Measurements from ENCODE around the gene EEPD1.

Gene EEPD1

DNA sequence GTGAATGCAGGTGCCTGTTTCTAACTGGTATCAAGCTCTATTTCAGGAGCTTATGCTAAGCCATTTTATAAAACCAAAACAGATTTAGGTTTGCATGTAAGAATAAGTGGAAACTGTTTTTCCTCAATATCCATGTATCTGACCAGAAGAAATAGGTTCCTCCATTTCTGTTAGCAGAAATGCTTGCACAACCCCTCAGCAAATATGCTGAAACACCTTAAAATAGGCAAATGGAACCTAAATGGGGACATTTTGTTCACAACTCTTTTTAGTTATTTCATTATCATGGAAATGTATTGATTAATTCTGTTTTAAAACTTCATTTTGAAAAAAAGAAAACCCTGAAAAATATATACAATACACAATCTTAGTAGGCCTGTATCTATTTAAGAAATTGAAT, 8.9 kb upstream of the EEPD1 start:
- no peaks in the 10 kb centered on the region for H3K4me1 ChIP-seq (ENCODE audit: control insufficient read depth, insufficient read depth, low read length)
- TF ChIP-seq ZNF433 (tag by site-specific recombination; IDR thresholded peaks at IDR 0.05; ENCODE audit: low read depth) (no peak), ZNF560 (tag by site-specific recombination; IDR thresholded peaks at IDR 0.05; ENCODE audit: borderline replicate concordance) (no peak), ZNF19 (tag by site-specific recombination; IDR thresholded peaks at IDR 0.05; ENCODE audit: low read depth) (no peak), ZNF132 (tag by site-specific recombination; IDR thresholded peaks at IDR 0.05; ENCODE audit: borderline replicate concordance) (no peak)
- TF ChIP-seq, protein P1, sequence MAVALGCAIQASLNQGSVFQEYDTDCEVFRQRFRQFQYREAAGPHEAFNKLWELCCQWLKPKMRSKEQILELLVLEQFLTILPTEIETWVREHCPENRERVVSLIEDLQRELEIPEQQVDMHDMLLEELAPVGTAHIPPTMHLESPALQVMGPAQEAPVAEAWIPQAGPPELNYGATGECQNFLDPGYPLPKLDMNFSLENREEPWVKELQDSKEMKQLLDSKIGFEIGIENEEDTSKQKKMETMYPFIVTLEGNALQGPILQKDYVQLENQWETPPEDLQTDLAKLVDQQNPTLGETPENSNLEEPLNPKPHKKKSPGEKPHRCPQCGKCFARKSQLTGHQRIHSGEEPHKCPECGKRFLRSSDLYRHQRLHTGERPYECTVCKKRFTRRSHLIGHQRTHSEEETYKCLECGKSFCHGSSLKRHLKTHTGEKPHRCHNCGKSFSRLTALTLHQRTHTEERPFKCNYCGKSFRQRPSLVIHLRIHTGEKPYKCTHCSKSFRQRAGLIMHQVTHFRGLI (tag by site-specific recombination; IDR thresholded peaks at IDR 0.05) = no peak
- no peak overlapping the region for H3K27ac ChIP-seq (ENCODE audit: extremely low read depth, low read depth, low read length)
- POLR2A ChIA-PET = no interaction called here
- no peak overlapping the region for H3K4me3 ChIP-seq (ENCODE audit: low read depth, low read length)
- CTCF ChIA-PET = interaction anchor here (0.6 to 1.5 kb wide), 3 partner anchors 12 to 175 kb away, joined by 3 to 4 read pairs (median 3); no protein-coding TSS in a partner anchor
- H3K9me3 ChIP-seq (ENCODE audit: control insufficient read depth, insufficient read depth, low read depth, low read length) = no peaks in the 10 kb centered on the region
- no peaks in the 10 kb centered on the region for H3K36me3 ChIP-seq (ENCODE audit: control insufficient read depth in 2 of 2, insufficient read depth in 1 of 2, low read length in 2 of 2)

GRCh38 chr7:36145686-36146085, 7.4 kb upstream of the EEPD1 start:
- H3K9me3 ChIP-seq (ENCODE audit: control insufficient read depth, insufficient read depth, low read depth, low read length) = no peaks in the 10 kb centered on the region
- no peak overlapping the region for H3K27ac ChIP-seq (ENCODE audit: extremely low read depth, low read depth, low read length)
- H3K4me3 ChIP-seq (ENCODE audit: low read depth, low read length) = no peak overlapping the region
- ChIA-PET POLR2A (no interaction called here), CTCF (no interaction called here)
- no peak for TF ChIP-seq ZNF146 (tag by site-specific recombination; IDR thresholded peaks at IDR 0.05)
- TF ChIP-seq ZIC2 (tag by site-specific recombination; IDR thresholded peaks at IDR 0.05) = no peak
- no peak for TF ChIP-seq ZNF654 (tag by site-specific recombination; IDR thresholded peaks at IDR 0.05; ENCODE audit: low read depth)
- no peak for TF ChIP-seq ZNF19 (tag by site-specific recombination; IDR thresholded peaks at IDR 0.05; ENCODE audit: low read depth)
- no peak for TF ChIP-seq ZFHX2 (tag by site-specific recombination; conservative IDR thresholded peaks at IDR 0.05)
- TF ChIP-seq ZNF473 (tag by site-specific recombination; IDR thresholded peaks at IDR 0.05) = no peak
- H3K4me1 ChIP-seq (ENCODE audit: control insufficient read depth, insufficient read depth, low read length) = no peaks in the 10 kb centered on the region
- H3K36me3 ChIP-seq (ENCODE audit: control insufficient read depth in 2 of 2, insufficient read depth in 1 of 2, low read length in 2 of 2) = no peaks in the 10 kb centered on the region

- no peak overlapping the region for H3K27ac ChIP-seq (ENCODE audit: extremely low read depth, low read depth, low read length)
- TF ChIP-seq ZNF324 (tag by site-specific recombination; IDR thresholded peaks at IDR 0.05) = no peak
- no peak for TF ChIP-seq ZNF510 (tag by site-specific recombination; IDR thresholded peaks at IDR 0.05; ENCODE audit: insufficient replicate concordance)
- no peak for TF ChIP-seq ZNF621 (tag by site-specific recombination; IDR thresholded peaks at IDR 0.05)
- TF ChIP-seq ZNF549 (tag by site-specific recombination; IDR thresholded peaks at IDR 0.05) = no peak
- no peak for TF ChIP-seq ZNF24 (tag by site-specific recombination; IDR thresholded peaks at IDR 0.05)
- no peak for TF ChIP-seq ZNF792 (tag by site-specific recombination; IDR thresholded peaks at IDR 0.05)
- no peak for TF ChIP-seq ZNF132 (tag by site-specific recombination; IDR thresholded peaks at IDR 0.05; ENCODE audit: borderline replicate concordance)
- no peak for TF ChIP-seq ZNF174 (tag by site-specific recombination; IDR thresholded peaks at IDR 0.05)
- TF ChIP-seq ZNF776 (tag by site-specific recombination; IDR thresholded peaks at IDR 0.05; ENCODE audit: borderline replicate concordance) = no peak
- TF ChIP-seq, protein P2, sequence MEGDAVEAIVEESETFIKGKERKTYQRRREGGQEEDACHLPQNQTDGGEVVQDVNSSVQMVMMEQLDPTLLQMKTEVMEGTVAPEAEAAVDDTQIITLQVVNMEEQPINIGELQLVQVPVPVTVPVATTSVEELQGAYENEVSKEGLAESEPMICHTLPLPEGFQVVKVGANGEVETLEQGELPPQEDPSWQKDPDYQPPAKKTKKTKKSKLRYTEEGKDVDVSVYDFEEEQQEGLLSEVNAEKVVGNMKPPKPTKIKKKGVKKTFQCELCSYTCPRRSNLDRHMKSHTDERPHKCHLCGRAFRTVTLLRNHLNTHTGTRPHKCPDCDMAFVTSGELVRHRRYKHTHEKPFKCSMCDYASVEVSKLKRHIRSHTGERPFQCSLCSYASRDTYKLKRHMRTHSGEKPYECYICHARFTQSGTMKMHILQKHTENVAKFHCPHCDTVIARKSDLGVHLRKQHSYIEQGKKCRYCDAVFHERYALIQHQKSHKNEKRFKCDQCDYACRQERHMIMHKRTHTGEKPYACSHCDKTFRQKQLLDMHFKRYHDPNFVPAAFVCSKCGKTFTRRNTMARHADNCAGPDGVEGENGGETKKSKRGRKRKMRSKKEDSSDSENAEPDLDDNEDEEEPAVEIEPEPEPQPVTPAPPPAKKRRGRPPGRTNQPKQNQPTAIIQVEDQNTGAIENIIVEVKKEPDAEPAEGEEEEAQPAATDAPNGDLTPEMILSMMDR (tag by site-specific recombination; IDR thresholded peaks at IDR 0.05) = no peak
- TF ChIP-seq, protein P3, sequence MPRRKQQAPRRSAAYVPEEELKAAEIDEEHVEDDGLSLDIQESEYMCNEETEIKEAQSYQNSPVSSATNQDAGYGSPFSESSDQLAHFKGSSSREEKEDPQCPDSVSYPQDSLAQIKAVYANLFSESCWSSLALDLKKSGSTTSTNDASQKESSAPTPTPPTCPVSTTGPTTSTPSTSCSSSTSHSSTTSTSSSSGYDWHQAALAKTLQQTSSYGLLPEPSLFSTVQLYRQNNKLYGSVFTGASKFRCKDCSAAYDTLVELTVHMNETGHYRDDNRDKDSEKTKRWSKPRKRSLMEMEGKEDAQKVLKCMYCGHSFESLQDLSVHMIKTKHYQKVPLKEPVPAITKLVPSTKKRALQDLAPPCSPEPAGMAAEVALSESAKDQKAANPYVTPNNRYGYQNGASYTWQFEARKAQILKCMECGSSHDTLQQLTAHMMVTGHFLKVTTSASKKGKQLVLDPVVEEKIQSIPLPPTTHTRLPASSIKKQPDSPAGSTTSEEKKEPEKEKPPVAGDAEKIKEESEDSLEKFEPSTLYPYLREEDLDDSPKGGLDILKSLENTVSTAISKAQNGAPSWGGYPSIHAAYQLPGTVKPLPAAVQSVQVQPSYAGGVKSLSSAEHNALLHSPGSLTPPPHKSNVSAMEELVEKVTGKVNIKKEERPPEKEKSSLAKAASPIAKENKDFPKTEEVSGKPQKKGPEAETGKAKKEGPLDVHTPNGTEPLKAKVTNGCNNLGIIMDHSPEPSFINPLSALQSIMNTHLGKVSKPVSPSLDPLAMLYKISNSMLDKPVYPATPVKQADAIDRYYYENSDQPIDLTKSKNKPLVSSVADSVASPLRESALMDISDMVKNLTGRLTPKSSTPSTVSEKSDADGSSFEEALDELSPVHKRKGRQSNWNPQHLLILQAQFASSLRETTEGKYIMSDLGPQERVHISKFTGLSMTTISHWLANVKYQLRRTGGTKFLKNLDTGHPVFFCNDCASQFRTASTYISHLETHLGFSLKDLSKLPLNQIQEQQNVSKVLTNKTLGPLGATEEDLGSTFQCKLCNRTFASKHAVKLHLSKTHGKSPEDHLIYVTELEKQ (tag by site-specific recombination; IDR thresholded peaks at IDR 0.05; ENCODE audit: borderline replicate concordance) = no peak
- no peak for TF ChIP-seq ZNF394 (tag by site-specific recombination; IDR thresholded peaks at IDR 0.05; ENCODE audit: borderline replicate concordance)
- TF ChIP-seq KLF7 (tag by site-specific recombination; IDR thresholded peaks at IDR 0.05; ENCODE audit: borderline replicate concordance) = no peak
- TF ChIP-seq ZNF639 (tag by site-specific recombination; IDR thresholded peaks at IDR 0.05) = no peak
- TF ChIP-seq ZNF548 (tag by site-specific recombination; IDR thresholded peaks at IDR 0.05) = no peak
- no peaks in the 10 kb centered on the region for H3K4me1 ChIP-seq (ENCODE audit: control insufficient read depth, insufficient read depth, low read length)
- ChIA-PET CTCF (no interaction called here), POLR2A (no interaction called here)
- H3K4me3 ChIP-seq (ENCODE audit: low read depth, low read length) = no peak overlapping the region
- H3K36me3 ChIP-seq (ENCODE audit: control insufficient read depth in 2 of 2, insufficient read depth in 1 of 2, low read length in 2 of 2) = no peaks in the 10 kb centered on the region
- H3K9me3 ChIP-seq (ENCODE audit: control insufficient read depth, insufficient read depth, low read depth, low read length) = no peaks in the 10 kb centered on the region
These were observed 5.7 kb upstream of the EEPD1 start for GRCh38 chr7:36147361-36147760.
